CD4-positive, alpha-beta memory T cell (primary cell): ENCODE data around the gene ZBTB21. TPM values are rescaled to one million over a fixed set of nuclear protein-coding genes. Genes with fewer than 3 reads are reported as not detected.

Experiments
- CTCF ChIA-PET: fragments of 350-600 bp; sonication (Branson Sonifier 250); formaldehyde crosslinking; loops from one replicate; lab custom pipeline; 2021; ENCODE audit warnings: inconsistent platforms; ENCODE audit not compliant: partially characterized antibody; lab: Charles Lee
- POLR2A ChIA-PET: fragments of 350-600 bp; sonication (Branson Sonifier 250); formaldehyde crosslinking; loops from one replicate; lab custom pipeline; 2021; ENCODE audit not compliant: partially characterized antibody; lab: Charles Lee
- DNase-seq, 5 donors: peaks; one replicate each; pipeline versions ENCODE4 v3.0.0 to v3.0.0-alpha.2; 2020 to 2022; ENCODE audit warnings: mixed read lengths in 1 of 5
- H3K27ac ChIP-seq: one replicate; pipeline ENCODE4 v1.7.0; 2013; ENCODE audit warnings: low read depth, low read length
- H3K27me3 ChIP-seq: 2 replicates; pipeline ENCODE4 v1.7.0; 2013; ENCODE audit warnings: mild to moderate bottlenecking, low read length, moderate library complexity; ENCODE audit not compliant: insufficient read depth
- H3K36me3 ChIP-seq: 2 replicates; pipeline ENCODE4 v1.7.0; 2013; ENCODE audit warnings: mild to moderate bottlenecking, low read length, moderate library complexity; ENCODE audit not compliant: insufficient read depth
- H3K4me1 ChIP-seq: 2 replicates; pipeline ENCODE4 v1.7.0; 2013; ENCODE audit warnings: mild to moderate bottlenecking, low read length, moderate library complexity; ENCODE audit not compliant: insufficient read depth
- H3K4me3 ChIP-seq, 2 donors: one replicate each; pipeline ENCODE4 v1.7.0; 2013; ENCODE audit warnings: low read length in 2 of 2, mild to moderate bottlenecking in 1 of 2
- H3K9me3 ChIP-seq, 2 donors: one replicate each; pipeline ENCODE4 v1.7.0; 2013; ENCODE audit warnings: low read length in 2 of 2, control low read depth in 1 of 2; ENCODE audit not compliant: control insufficient read depth in 1 of 2
- H3K27ac Mint-ChIP-seq, 7 donors: one replicate each; pipeline ENCODE4 v1.8.0; 2020 to 2021; ENCODE audit warnings: mixed read lengths in 7 of 7, mild to moderate bottlenecking in 6 of 7, inconsistent platforms in 3 of 7, moderate library complexity in 3 of 7
- H3K27me3 Mint-ChIP-seq, 2 donors: one replicate each; pipeline ENCODE4 v1.8.0; 2020 to 2021; ENCODE audit warnings: mixed read lengths in 2 of 2
- H3K36me3 Mint-ChIP-seq, 2 donors: one replicate each; pipeline ENCODE4 v1.8.0; 2020 to 2021; ENCODE audit warnings: mixed read lengths in 2 of 2, inconsistent platforms in 1 of 2, mild to moderate bottlenecking in 1 of 2
- H3K4me1 Mint-ChIP-seq, 4 donors: one replicate each; pipeline ENCODE4 v1.8.0; 2020 to 2021; ENCODE audit warnings: mixed read lengths in 4 of 4, mild to moderate bottlenecking in 1 of 4
- H3K4me3 Mint-ChIP-seq, 8 donors: one replicate each; pipeline ENCODE4 v1.8.0; 2020 to 2021; ENCODE audit warnings: mixed read lengths in 8 of 8, mild to moderate bottlenecking in 7 of 8, moderate library complexity in 6 of 8, inconsistent platforms in 3 of 8
- H3K9me3 Mint-ChIP-seq, 8 donors: one replicate each; pipeline ENCODE4 v1.8.0; 2020 to 2021; ENCODE audit warnings: mixed read lengths in 8 of 8, mild to moderate bottlenecking in 5 of 8, inconsistent platforms in 3 of 8, moderate library complexity in 1 of 8
- intact Hi-C: fragments of 100-400 bp; cut with micrococcal nuclease; formaldehyde crosslinking; loops from one replicate; pipeline ENCODE4 v1.15.1; 2023
- polyA plus RNA-seq, 2 donors: library from polyadenylated mRNA; unstranded; fragments of 300-500 nt; fragmentation: Illumina TruSeq; gene quantifications; one replicate each; pipeline ENCODE4 v1.2.3, GENCODE V29; 2021
- total RNA-seq, 2 experiments: library from RNA; stranded (reverse); gene quantifications; one replicate each; pipeline ENCODE4 v1.2.3, GENCODE V29; 2021

ZBTB21 gene
- total and polyA plus RNA-seq, 4 experiments from 2014 or later, result 4.3 to 21.7 (median 13.5) TPM

- no peaks in the 10 kb centered on the region for H3K9me3 Mint-ChIP-seq
- H3K9me3 ChIP-seq, result no peaks in the 10 kb centered on the region
- H3K36me3 Mint-ChIP-seq, result no peaks in the 10 kb centered on the region
- no peak overlapping the region for H3K4me3 Mint-ChIP-seq
- peak overlapping the region in 2 of 7 donors; percentile 12 to 35 for H3K27ac Mint-ChIP-seq
- no peaks in the 10 kb centered on the region for H3K36me3 ChIP-seq
- DNase-seq, result no peak
- H3K27me3 Mint-ChIP-seq, result no peaks in the 10 kb centered on the region
- ChIA-PET POLR2A (interaction anchor here (0.7 kb wide), 1 partner anchor 149 kb away, joined by 4 read pairs; no protein-coding TSS in a partner anchor), CTCF (no interaction called here)
- no peaks in the 10 kb centered on the region for H3K27me3 ChIP-seq
- H3K27ac ChIP-seq, result no peak overlapping the region
- no peak overlapping the region for H3K4me3 ChIP-seq
- no peaks in the 10 kb centered on the region for H3K4me1 ChIP-seq
- peaks cover 0 to 2% (median 0%) of the 10 kb centered on the region in 4 donors for H3K4me1 Mint-ChIP-seq
- intact Hi-C loops, result no loop called here
These were observed 34.8 kb upstream of the ZBTB21 start for GRCh38 chr21:42044871-42045495.

- Mint-ChIP-seq H3K27me3 (no peaks in the 10 kb centered on the region), H3K36me3 (no peaks in the 10 kb centered on the region), H3K27ac (no peak overlapping the region), H3K9me3 (no peaks in the 10 kb centered on the region), H3K4me3 (no peak overlapping the region), H3K4me1 (no peaks in the 10 kb centered on the region)
- Histone ChIP-seq H3K4me3 (no peak overlapping the region), H3K9me3 (no peaks in the 10 kb centered on the region), H3K27me3 (no peaks in the 10 kb centered on the region), H3K27ac (no peak overlapping the region), H3K4me1 (no peaks in the 10 kb centered on the region), H3K36me3 (no peaks in the 10 kb centered on the region)
- CTCF ChIA-PET, result interaction anchor here (0.7 kb wide), 1 partner anchor 10 kb away, joined by 3 read pairs; no protein-coding TSS in a partner anchor
- intact Hi-C loops, result no loop called here
- no peak for DNase-seq
- POLR2A ChIA-PET, result interaction anchor here (1.1 kb wide), 1 partner anchor 10 kb away, joined by 3 read pairs; no protein-coding TSS in a partner anchor
These were observed 33.8 kb upstream of the ZBTB21 start for GRCh38 chr21:42043961-42044360.

GRCh38 chr21:42043201-42043895 lies 33.2 kb upstream of the ZBTB21 start:
- Mint-ChIP-seq H3K9me3 (no peaks in the 10 kb centered on the region), H3K4me1 (no peaks in the 10 kb centered on the region), H3K27ac (no peak overlapping the region), H3K4me3 (no peak overlapping the region), H3K36me3 (no peaks in the 10 kb centered on the region), H3K27me3 (no peaks in the 10 kb centered on the region)
- DNase-seq, result no peak
- no peaks in the 10 kb centered on the region for H3K27me3 ChIP-seq
- intact Hi-C loops, result no loop called here
- H3K4me1 ChIP-seq, result no peaks in the 10 kb centered on the region
- H3K27ac ChIP-seq, result no peak overlapping the region
- no peak overlapping the region for H3K4me3 ChIP-seq
- ChIA-PET CTCF (interaction anchor here (0.7 kb wide), 1 partner anchor 11 kb away, joined by 3 read pairs; no protein-coding TSS in a partner anchor), POLR2A (interaction anchor here (1.0 to 1.1 kb wide), 2 partner anchors 11 to 20 kb away, joined by 3 to 4 read pairs; no protein-coding TSS in a partner anchor)
- no peaks in the 10 kb centered on the region for H3K9me3 ChIP-seq
- H3K36me3 ChIP-seq, result no peaks in the 10 kb centered on the region

- Mint-ChIP-seq H3K27me3 (no peaks in the 10 kb centered on the region), H3K27ac (peak overlapping the region in 1 of 7 donors; percentile 8), H3K9me3 (no peaks in the 10 kb centered on the region), H3K36me3 (no peaks in the 10 kb centered on the region), H3K4me1 (no peaks in the 10 kb centered on the region), H3K4me3 (no peak overlapping the region)
- Histone ChIP-seq H3K27ac (no peak overlapping the region), H3K36me3 (no peaks in the 10 kb centered on the region), H3K4me3 (no peak overlapping the region), H3K27me3 (no peaks in the 10 kb centered on the region), H3K9me3 (no peaks in the 10 kb centered on the region), H3K4me1 (no peaks in the 10 kb centered on the region)
- POLR2A ChIA-PET, result interaction anchor here (1.0 kb wide), 1 partner anchor 21 kb away, joined by 4 read pairs; no protein-coding TSS in a partner anchor
- no peak for DNase-seq
- intact Hi-C loops, result no loop called here
- CTCF ChIA-PET, result no interaction called here
These were observed 32.5 kb upstream of the ZBTB21 start for GRCh38 chr21:42042651-42043050.

GRCh38 chr21:42041711-42042110 lies 31.6 kb upstream of the ZBTB21 start:
- Mint-ChIP-seq H3K4me1 (no peaks in the 10 kb centered on the region), H3K27ac (no peak overlapping the region), H3K36me3 (no peaks in the 10 kb centered on the region), H3K27me3 (no peaks in the 10 kb centered on the region), H3K4me3 (no peak overlapping the region), H3K9me3 (peaks cover 0 to 1% (median 0%) of the 10 kb centered on the region in 8 donors)
- no peak for DNase-seq
- H3K9me3 ChIP-seq, result no peaks in the 10 kb centered on the region
- H3K4me3 ChIP-seq, result no peak overlapping the region
- ChIA-PET POLR2A (interaction anchor here (1.0 to 2.3 kb wide), 2 partner anchors 21 to 32 kb away, joined by 3 to 9 read pairs; no protein-coding TSS in a partner anchor), CTCF (interaction anchor here (1.1 kb wide), 1 partner anchor 66 kb away, joined by 4 read pairs; no protein-coding TSS in a partner anchor)
- H3K36me3 ChIP-seq, result no peaks in the 10 kb centered on the region
- intact Hi-C loops, result no loop called here
- no peak overlapping the region for H3K27ac ChIP-seq
- no peaks in the 10 kb centered on the region for H3K27me3 ChIP-seq
- H3K4me1 ChIP-seq, result no peaks in the 10 kb centered on the region

- intact Hi-C loops, result no loop called here
- Histone ChIP-seq H3K27me3 (no peaks in the 10 kb centered on the region), H3K36me3 (no peaks in the 10 kb centered on the region), H3K4me1 (no peaks in the 10 kb centered on the region), H3K27ac (no peak overlapping the region), H3K9me3 (no peaks in the 10 kb centered on the region), H3K4me3 (no peak overlapping the region)
- CTCF ChIA-PET, result interaction anchor here (1.1 kb wide), 1 partner anchor 67 kb away, joined by 4 read pairs; no protein-coding TSS in a partner anchor
- Mint-ChIP-seq H3K9me3 (peaks cover 0 to 3% (median 0%) of the 10 kb centered on the region in 8 donors), H3K4me1 (no peaks in the 10 kb centered on the region), H3K27ac (peak overlapping the region in 1 of 7 donors; percentile 66), H3K36me3 (no peaks in the 10 kb centered on the region), H3K4me3 (no peak overlapping the region), H3K27me3 (no peaks in the 10 kb centered on the region)
- DNase-seq, result no peak
- POLR2A ChIA-PET, result interaction anchor here (1.0 to 2.3 kb wide), 2 partner anchors 22 to 32 kb away, joined by 3 to 9 read pairs; no protein-coding TSS in a partner anchor
These were observed 31.1 kb upstream of the ZBTB21 start for GRCh38 chr21:42041246-42041645.
